Endothelial cell of umbilical vein (primary cell): ENCODE data around the gene PCMTD2.

Source experiments
- POLR2A ChIP-seq: IDR thresholded peaks from 2 replicates; pipeline ENCODE4 v1.6.1; 2012; ENCODE audit warnings: low read depth, mild to moderate bottlenecking, control low read depth, low read length
- POLR2AphosphoS5 ChIP-seq: IDR thresholded peaks from 2 replicates; pipeline ENCODE4 v1.6.1; 2012; ENCODE audit warnings: low read depth, mild to moderate bottlenecking, control low read depth, low read length, moderate library complexity; ENCODE audit not compliant: insufficient read depth
- TF ChIP-seq, protein P1 (sequence below), 2 donors: IDR thresholded peaks; 1 replicate in 1 of 2; 2 replicates in 1 of 2; pipeline ENCODE4 v1.5.1; 2011; ENCODE audit warnings: low read length in 2 of 2, mild to moderate bottlenecking in 2 of 2, moderate library complexity in 2 of 2, control low read depth in 1 of 2, inconsistent platforms in 1 of 2, low read depth in 1 of 2; ENCODE audit not compliant: insufficient read depth in 1 of 2; ENCODE audit errors: extremely low read depth in 1 of 2

DNA sequence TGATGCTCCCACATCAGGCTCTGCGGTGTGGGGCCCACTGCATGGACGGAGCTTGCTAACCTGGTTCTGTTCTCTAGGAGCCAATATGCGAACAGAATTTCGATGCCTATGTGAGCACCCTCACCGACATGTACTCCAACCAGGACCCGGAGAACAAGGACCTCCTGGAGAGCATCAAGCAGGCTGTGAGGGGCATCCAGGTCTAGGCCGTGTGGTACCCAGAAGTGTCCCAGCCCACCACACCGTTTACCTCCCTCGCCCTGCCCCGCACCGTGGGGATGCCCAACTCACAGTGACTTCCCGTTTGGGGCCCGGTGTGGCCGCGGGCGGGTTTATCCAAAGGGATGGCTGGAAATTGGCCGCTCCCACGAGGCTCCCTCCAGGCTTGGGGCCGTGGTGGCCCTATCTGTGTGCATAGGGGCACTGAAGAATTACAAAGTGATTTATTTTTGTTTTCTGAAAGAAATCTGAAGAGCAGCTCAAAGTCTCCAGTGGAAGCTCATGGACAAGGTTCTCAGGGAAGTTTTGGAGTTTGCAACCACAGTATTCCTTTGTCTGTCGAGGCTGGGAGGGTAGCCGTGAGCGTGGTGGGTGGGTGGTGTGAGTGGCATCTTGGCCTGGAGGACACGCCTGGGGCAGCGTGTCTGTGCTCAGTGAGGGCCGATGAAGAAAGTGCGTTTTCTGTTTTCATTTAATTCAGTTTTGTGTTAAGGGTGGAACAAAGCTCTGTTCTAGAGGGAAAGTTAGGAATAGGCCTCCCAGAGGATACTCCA is 15.1 kb upstream of the PCMTD2 start:
- TF ChIP-seq, protein P1, sequence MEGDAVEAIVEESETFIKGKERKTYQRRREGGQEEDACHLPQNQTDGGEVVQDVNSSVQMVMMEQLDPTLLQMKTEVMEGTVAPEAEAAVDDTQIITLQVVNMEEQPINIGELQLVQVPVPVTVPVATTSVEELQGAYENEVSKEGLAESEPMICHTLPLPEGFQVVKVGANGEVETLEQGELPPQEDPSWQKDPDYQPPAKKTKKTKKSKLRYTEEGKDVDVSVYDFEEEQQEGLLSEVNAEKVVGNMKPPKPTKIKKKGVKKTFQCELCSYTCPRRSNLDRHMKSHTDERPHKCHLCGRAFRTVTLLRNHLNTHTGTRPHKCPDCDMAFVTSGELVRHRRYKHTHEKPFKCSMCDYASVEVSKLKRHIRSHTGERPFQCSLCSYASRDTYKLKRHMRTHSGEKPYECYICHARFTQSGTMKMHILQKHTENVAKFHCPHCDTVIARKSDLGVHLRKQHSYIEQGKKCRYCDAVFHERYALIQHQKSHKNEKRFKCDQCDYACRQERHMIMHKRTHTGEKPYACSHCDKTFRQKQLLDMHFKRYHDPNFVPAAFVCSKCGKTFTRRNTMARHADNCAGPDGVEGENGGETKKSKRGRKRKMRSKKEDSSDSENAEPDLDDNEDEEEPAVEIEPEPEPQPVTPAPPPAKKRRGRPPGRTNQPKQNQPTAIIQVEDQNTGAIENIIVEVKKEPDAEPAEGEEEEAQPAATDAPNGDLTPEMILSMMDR (IDR thresholded peaks at IDR 0.05; ENCODE audit: extremely low read depth in 1 of 2, insufficient read depth in 1 of 2, low read depth in 1 of 2, low read length in 2 of 2) = no peak
- TF ChIP-seq POLR2A (no peak), POLR2AphosphoS5 (no peak)
